ENCODE measurements around the gene KIR2DL3. TPM values are rescaled to one million over a fixed set of nuclear protein-coding genes. Genes with fewer than 3 reads are reported as not detected.
"Not testable (repeated sequence)": the region's sequence is repeated elsewhere in the genome, so short reads cannot be mapped to it uniquely, and the experiment has no call there.

The KIR2DL3 gene
- total and polyA plus RNA-seq, 7 experiments from 2014 or later, result 0.11 to 4.0 (median 0.27) TPM; not detected in 4

DNA sequence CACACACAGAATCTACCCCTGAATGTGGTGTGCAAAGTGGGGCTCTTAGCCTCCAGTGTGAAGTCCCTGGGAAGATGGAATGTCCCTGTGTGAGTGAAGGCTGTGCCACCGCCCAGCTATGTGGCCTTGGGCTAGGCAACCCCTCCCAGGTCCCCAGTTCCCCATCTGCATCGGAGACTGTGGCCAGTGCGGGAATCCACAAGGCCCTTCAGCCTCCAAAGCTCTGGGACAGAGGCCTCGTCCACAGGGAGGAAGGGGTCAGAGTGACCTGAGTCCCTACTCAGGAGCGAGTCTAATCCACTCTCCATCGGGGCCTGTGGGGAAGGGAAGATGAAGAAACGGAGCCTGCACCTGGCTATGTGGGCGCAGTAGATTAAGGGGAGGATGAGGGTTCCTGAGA lies 33.4 kb upstream of the KIR2DL3 start:
- intact Hi-C loops (cut with micrococcal nuclease), result no loop called here
- no peaks in the 10 kb centered on the region for H3K27me3 ChIP-seq (ENCODE audit: control insufficient read depth in 2 of 2, insufficient read depth in 2 of 2, low read length in 2 of 2)
- Mint-ChIP-seq H3K36me3 (peaks cover 0 to 4% (median 0%) of the 10 kb centered on the region in 5 donors), H3K4me3 (no peak overlapping the region), H3K27ac (no peak overlapping the region), H3K4me1 (peaks cover 0 to 18% (median 0%) of the 10 kb centered on the region in 7 donors), H3K27me3 (peaks cover 3 to 55% (median 32%) of the 10 kb centered on the region in 5 donors), H3K9me3 (peaks cover 0 to 8% (median 0%) of the 10 kb centered on the region in 11 donors)
- no peaks in the 10 kb centered on the region for H3K36me3 ChIP-seq (ENCODE audit: control insufficient read depth in 2 of 3, insufficient read depth in 3 of 3, low read length in 3 of 3)
- no peak overlapping the region for H3K4me3 ChIP-seq (ENCODE audit: low read length)
- ATAC-seq (no peak), DNase-seq (no peak)
- ChIA-PET CTCF (no interaction called here), POLR2A (no interaction called here)
- H3K9me3 ChIP-seq (ENCODE audit: control insufficient read depth in 2 of 3, low read length in 3 of 3), result no peaks in the 10 kb centered on the region
- H3K4me1 ChIP-seq (ENCODE audit: control insufficient read depth in 2 of 2, insufficient read depth in 2 of 2, low read length in 2 of 2), result peaks cover 0 to 4% of the 10 kb centered on the region in 2 donors
- H3K27ac ChIP-seq (ENCODE audit: low read depth, low read length), result no peak overlapping the region

- H3K27me3 Mint-ChIP-seq, result peaks cover 3 to 42% (median 25%) of the 10 kb centered on the region in 5 donors
- Histone ChIP-seq H3K4me1 (ENCODE audit: control insufficient read depth in 2 of 2, insufficient read depth in 2 of 2, low read length in 2 of 2) (peaks cover 0 to 4% of the 10 kb centered on the region in 2 donors), H3K4me3 (ENCODE audit: low read length) (no peak overlapping the region), H3K27me3 (ENCODE audit: control insufficient read depth in 2 of 2, insufficient read depth in 2 of 2, low read length in 2 of 2) (no peaks in the 10 kb centered on the region), H3K27ac (ENCODE audit: low read depth, low read length) (no peak overlapping the region), H3K36me3 (ENCODE audit: control insufficient read depth in 2 of 3, insufficient read depth in 3 of 3, low read length in 3 of 3) (no peaks in the 10 kb centered on the region), H3K9me3 (ENCODE audit: control insufficient read depth in 2 of 3, low read length in 3 of 3) (no peaks in the 10 kb centered on the region)
- no peak overlapping the region for H3K27ac Mint-ChIP-seq
- intact Hi-C loops (cut with micrococcal nuclease), result no loop called here
- POLR2A ChIA-PET, result no interaction called here
- peak overlapping the region in 1 of 10 donors; percentile 35 for H3K4me3 Mint-ChIP-seq
- ATAC-seq (peak; percentile 38), DNase-seq (no peak)
- H3K36me3 Mint-ChIP-seq, result peaks cover 0 to 4% (median 0%) of the 10 kb centered on the region in 5 donors
- peaks cover 0 to 18% (median 0%) of the 10 kb centered on the region in 7 donors for H3K4me1 Mint-ChIP-seq
- CTCF ChIA-PET, result no interaction called here
- H3K9me3 Mint-ChIP-seq, result peaks cover 0 to 9% (median 0%) of the 10 kb centered on the region in 11 donors
These were observed 30.4 kb upstream of the KIR2DL3 start for GRCh38 chr19:54707962-54708361.

GRCh38 chr19:54708781-54709180 lies 29.5 kb upstream of the KIR2DL3 start:
- H3K4me3 ChIP-seq (ENCODE audit: low read length), result no peak overlapping the region
- no peaks in the 10 kb centered on the region for H3K27me3 ChIP-seq (ENCODE audit: control insufficient read depth in 2 of 2, insufficient read depth in 2 of 2, low read length in 2 of 2)
- H3K27ac ChIP-seq (ENCODE audit: low read depth, low read length), result no peak overlapping the region
- peaks cover 0 to 7% (median 0%) of the 10 kb centered on the region in 11 donors for H3K9me3 Mint-ChIP-seq
- H3K27ac Mint-ChIP-seq, result no peak overlapping the region
- no peak for DNase-seq
- H3K9me3 ChIP-seq (ENCODE audit: control insufficient read depth in 2 of 3, low read length in 3 of 3), result no peaks in the 10 kb centered on the region
- no peak overlapping the region for H3K4me3 Mint-ChIP-seq
- intact Hi-C loops (cut with micrococcal nuclease), result no loop called here
- H3K4me1 Mint-ChIP-seq, result peaks cover 0 to 18% (median 0%) of the 10 kb centered on the region in 7 donors
- no peak for ATAC-seq
- CTCF ChIA-PET, result no interaction called here
- peaks cover 3 to 42% (median 33%) of the 10 kb centered on the region in 5 donors for H3K27me3 Mint-ChIP-seq
- peaks cover 0 to 4% (median 0%) of the 10 kb centered on the region in 5 donors for H3K36me3 Mint-ChIP-seq
- H3K4me1 ChIP-seq (ENCODE audit: control insufficient read depth in 2 of 2, insufficient read depth in 2 of 2, low read length in 2 of 2), result peaks cover 0 to 4% of the 10 kb centered on the region in 2 donors
- POLR2A ChIA-PET, result no interaction called here
- no peaks in the 10 kb centered on the region for H3K36me3 ChIP-seq (ENCODE audit: control insufficient read depth in 2 of 3, insufficient read depth in 3 of 3, low read length in 3 of 3)

DNA sequence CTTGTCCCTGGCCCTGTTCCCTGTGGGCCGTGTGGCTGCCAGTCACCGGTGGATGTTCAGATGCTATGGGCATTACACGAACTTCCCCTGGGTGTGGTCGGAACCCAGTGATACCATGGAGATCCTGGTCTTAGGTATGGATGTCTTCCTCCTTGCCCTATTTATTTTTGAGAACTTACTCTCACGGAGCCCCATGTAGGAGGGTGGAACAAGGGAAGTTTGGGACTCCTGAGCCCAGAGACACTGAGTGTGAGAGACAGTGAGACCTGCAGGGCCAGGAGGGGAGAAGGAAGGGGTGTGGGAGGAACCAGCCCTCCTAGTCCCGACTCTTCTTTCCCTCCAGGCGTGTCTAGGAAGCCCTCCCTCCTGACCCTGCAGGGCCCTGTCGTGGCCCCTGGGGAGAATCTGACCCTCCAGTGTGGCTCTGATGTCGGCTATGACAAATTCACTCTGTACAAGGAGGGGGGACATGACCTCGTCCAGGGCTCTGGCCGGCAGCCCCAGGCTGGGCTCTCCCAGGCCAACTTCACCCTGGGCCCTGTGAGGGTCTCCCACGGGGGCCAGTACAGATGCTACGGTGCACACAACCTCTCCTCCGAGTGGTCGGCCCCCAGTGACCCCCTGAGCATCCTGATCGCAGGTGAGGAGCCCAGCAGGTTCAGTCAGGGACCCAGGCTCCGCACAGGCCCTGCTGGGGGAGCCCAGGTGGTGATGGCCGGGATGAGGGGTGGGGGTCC lies 28.9 kb upstream of the KIR2DL3 start:
- Mint-ChIP-seq H3K4me1 (peaks cover 0 to 18% (median 0%) of the 10 kb centered on the region in 7 donors), H3K9me3 (peaks cover 0 to 12% (median 0%) of the 10 kb centered on the region in 11 donors), H3K4me3 (no peak overlapping the region), H3K27me3 (peaks cover 0 to 37% (median 31%) of the 10 kb centered on the region in 5 donors), H3K27ac (no peak overlapping the region), H3K36me3 (no peaks in the 10 kb centered on the region)
- no peaks in the 10 kb centered on the region for H3K27me3 ChIP-seq (ENCODE audit: control insufficient read depth in 2 of 2, insufficient read depth in 2 of 2, low read length in 2 of 2)
- DNase-seq, result no peak
- ChIA-PET CTCF (no interaction called here), POLR2A (no interaction called here)
- no peaks in the 10 kb centered on the region for H3K9me3 ChIP-seq (ENCODE audit: control insufficient read depth in 2 of 3, low read length in 3 of 3)
- H3K4me3 ChIP-seq (ENCODE audit: low read length), result no peak overlapping the region
- no peak overlapping the region for H3K27ac ChIP-seq (ENCODE audit: low read depth, low read length)
- no peaks in the 10 kb centered on the region for H3K36me3 ChIP-seq (ENCODE audit: control insufficient read depth in 2 of 3, insufficient read depth in 3 of 3, low read length in 3 of 3)
- peaks cover 0 to 4% of the 10 kb centered on the region in 2 donors for H3K4me1 ChIP-seq (ENCODE audit: control insufficient read depth in 2 of 2, insufficient read depth in 2 of 2, low read length in 2 of 2)
- ATAC-seq, result no peak
- intact Hi-C loops (cut with micrococcal nuclease), result no loop called here

DNA sequence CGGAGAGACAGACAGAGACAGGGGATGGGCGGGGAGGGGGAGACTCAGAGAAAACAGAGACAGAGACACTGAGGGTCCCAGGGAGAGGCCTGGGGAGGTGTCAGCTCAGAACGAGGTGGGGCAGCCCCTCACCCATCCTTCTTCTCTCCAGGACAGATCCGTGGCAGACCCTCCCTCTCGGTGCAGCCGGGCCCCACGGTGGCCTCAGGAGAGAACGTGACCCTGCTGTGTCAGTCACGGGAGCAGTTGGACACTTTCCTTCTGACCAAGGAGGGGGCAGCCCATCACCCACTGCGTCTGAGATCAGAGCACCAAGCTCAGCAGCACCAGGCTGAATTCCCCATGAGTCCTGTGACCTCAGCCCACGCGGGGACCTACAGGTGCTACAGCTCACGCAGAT lies 28.4 kb upstream of the KIR2DL3 start:
- peaks cover 0 to 35% (median 28%) of the 10 kb centered on the region in 5 donors for H3K27me3 Mint-ChIP-seq

GRCh38 chr19:54724142-54724541 lies 14.2 kb upstream of the KIR2DL3 start, which contains the start of gene KIR3DL3:
KIR3DL3 (plus strand) TSS chr19:54724442; CDS start chr19:54724497, 55 bp downstream.
- intact Hi-C loops (cut with micrococcal nuclease), result no loop called here
- H3K9me3 Mint-ChIP-seq, result peaks cover 6 to 62% (median 27%) of the 10 kb centered on the region in 11 donors
- no peak within 1 kb of the TSS for H3K27ac ChIP-seq (ENCODE audit: low read depth, low read length)

More for the DNA sequence above, 28.4 kb upstream of the KIR2DL3 start:
- H3K9me3 ChIP-seq (ENCODE audit: control insufficient read depth in 2 of 3, low read length in 3 of 3); H3K27ac ChIP-seq (ENCODE audit: low read depth, low read length); POLR2A ChIA-PET; H3K27ac Mint-ChIP-seq; H3K36me3 ChIP-seq (ENCODE audit: control insufficient read depth in 2 of 3, insufficient read depth in 3 of 3, low read length in 3 of 3); H3K27me3 ChIP-seq (ENCODE audit: control insufficient read depth in 2 of 2, insufficient read depth in 2 of 2, low read length in 2 of 2); ATAC-seq; H3K4me3 Mint-ChIP-seq; H3K36me3 Mint-ChIP-seq; intact Hi-C loops (cut with micrococcal nuclease); DNase-seq; H3K4me1 ChIP-seq (ENCODE audit: control insufficient read depth in 2 of 2, insufficient read depth in 2 of 2, low read length in 2 of 2); CTCF ChIA-PET; H3K4me3 ChIP-seq (ENCODE audit: low read length): not testable (repeated sequence)
- H3K4me1 Mint-ChIP-seq, result peaks cover 0 to 18% (median 0%) of the 10 kb centered on the region in 7 donors
- H3K9me3 Mint-ChIP-seq, result peaks cover 0 to 18% (median 0%) of the 10 kb centered on the region in 11 donors

More at GRCh38 chr19:54724142-54724541, 14.2 kb upstream of the KIR2DL3 start, which contains the start of gene KIR3DL3:
- DNase-seq (no peak), ATAC-seq (no peak)
- H3K4me3 ChIP-seq (ENCODE audit: low read length), result no peak within 1 kb of the TSS
- ChIA-PET CTCF (no interaction called here), POLR2A (no interaction called here)
- no peak within 1 kb of the TSS for H3K27ac Mint-ChIP-seq
- H3K9me3 ChIP-seq (ENCODE audit: control insufficient read depth in 2 of 3, low read length in 3 of 3), result peaks cover 0 to 5% (median 0%) of the 10 kb centered on the region in 3 experiments
- no peaks in the 10 kb centered on the region for H3K4me1 ChIP-seq (ENCODE audit: control insufficient read depth in 2 of 2, insufficient read depth in 2 of 2, low read length in 2 of 2)
- no peak within 1 kb of the TSS for H3K4me3 Mint-ChIP-seq
- peaks cover 0 to 8% (median 0%) of the 10 kb centered on the region in 7 donors for H3K4me1 Mint-ChIP-seq
- H3K27me3 ChIP-seq (ENCODE audit: control insufficient read depth in 2 of 2, insufficient read depth in 2 of 2, low read length in 2 of 2), result no peaks in the 10 kb centered on the region
- peaks cover 0 to 32% (median 23%) of the 10 kb centered on the region in 5 donors for H3K27me3 Mint-ChIP-seq
- no peaks in the 10 kb centered on the region for H3K36me3 ChIP-seq (ENCODE audit: control insufficient read depth in 2 of 3, insufficient read depth in 3 of 3, low read length in 3 of 3)
- H3K36me3 Mint-ChIP-seq, result peaks cover 0 to 8% (median 0%) of the 10 kb centered on the region in 5 donors
